ENCODE measurements around the gene CPSF6. TPM values are rescaled to one million over a fixed set of nuclear protein-coding genes. Genes with fewer than 3 reads are reported as not detected.

CPSF6 gene
- total RNA-seq, 1 experiment from 2014 or later: 88.4 TPM

GRCh38 chr12:69239922-69240630, 707 bp downstream of the CPSF6 start:
- Histone ChIP-seq H3K4me1 (ENCODE audit: control insufficient read depth in 1 of 2, insufficient read depth in 2 of 2, low read length in 2 of 2) (peaks cover 7 to 33% of the 10 kb centered on the region in 2 experiments; a peak in 3 of 4 replicates), H3K27ac (ENCODE audit: low read depth, low read length) (peak overlapping the region; percentile 90), H4K20me1 (ENCODE audit: insufficient read depth) (peaks cover 24% of the 10 kb centered on the region; the same call in 1 of the 2 replicates), H3K79me2 (ENCODE audit: insufficient read depth, low read length) (peaks cover 57% of the 10 kb centered on the region), H3K36me3 (ENCODE audit: control insufficient read depth in 1 of 2, insufficient read depth in 2 of 2, low read length in 2 of 2) (no peaks in the 10 kb centered on the region; a peak in 1 of 4 replicates), H3K9ac (ENCODE audit: low read length) (peak overlapping the region; percentile 98), H3K27me3 (ENCODE audit: insufficient read depth, low read length) (no peaks in the 10 kb centered on the region), H3K4me2 (ENCODE audit: low read length) (peak overlapping the region; percentile 79), H2AFZ (ENCODE audit: low read depth, low read length, poor library complexity, severe bottlenecking) (no peak overlapping the region), H3K9me3 (ENCODE audit: control insufficient read depth in 1 of 2, insufficient read depth in 1 of 2, low read depth in 1 of 2, low read length in 2 of 2) (no peaks in the 10 kb centered on the region), H3K9me2 (ENCODE audit: insufficient read depth) (no peaks in the 10 kb centered on the region), H3K4me3 (replicated peaks in 1 of 2; ENCODE audit: low read depth in 1 of 2, low read length in 2 of 2) (peak overlapping the region; percentile 65 to 98)
- POLR2A ChIA-PET: no interaction called here
- TF ChIP-seq EGR1 (IDR thresholded peaks at IDR 0.05; ENCODE audit: low read depth) (no peak), ZNF274 (IDR thresholded peaks at IDR 0.05; ENCODE audit: low read depth, low read length) (no peak), POLR2A (IDR thresholded peaks at IDR 0.05; ENCODE audit: borderline replicate concordance, extremely low read depth, insufficient read depth, insufficient read length) (no peak), YY1 (IDR thresholded peaks at IDR 0.05; ENCODE audit: extremely low read depth, insufficient replicate concordance, low read depth, low read length) (no peak), REST (IDR thresholded peaks at IDR 0.05; ENCODE audit: low read depth) (no peak), ZFX (IDR thresholded peaks at IDR 0.05) (peak; percentile 97), POLR2AphosphoS5 (IDR thresholded peaks at IDR 0.05; ENCODE audit: low read depth, low read length) (no peak), CTCF (IDR thresholded peaks at IDR 0.05 in 2 of 3, conservative IDR thresholded peaks at IDR 0.05 in 1 of 3; ENCODE audit: borderline replicate concordance in 1 of 3, insufficient read depth in 1 of 3, low read depth in 2 of 3, low read length in 2 of 3) (no peak)
- CTCF ChIA-PET: no interaction called here
- RAD21 ChIA-PET (ENCODE audit: low non-redundant PET in 1 of 2, low total read pairs in 2 of 2, uncharacterized antibody in 2 of 2, unreplicated experiment in 2 of 2): no interaction called here
- DNase-seq (ENCODE audit: low read depth, low spot score) (no peak), ATAC-seq (peak; percentile 54)
- intact Hi-C loops (cut with micrococcal nuclease): no loop called here
- no TSS peak for BruUV-seq (replicated peaks)
